AML-193 (cell line): Measurements from ENCODE around the gene NPTN.
"Not testable (repeated sequence)": the region's sequence is repeated elsewhere in the genome, so short reads cannot be mapped to it uniquely, and the experiment has no call there.

Experiments
- DNase-seq, 2 experiments: peaks; one replicate each; lab custom pipeline; 2025; lab: John Stamatoyannopoulos, UW

NPTN gene

GRCh38 chr15:73570355-73571032, 62.7 kb downstream of the NPTN start:
- no peak for DNase-seq

DNA sequence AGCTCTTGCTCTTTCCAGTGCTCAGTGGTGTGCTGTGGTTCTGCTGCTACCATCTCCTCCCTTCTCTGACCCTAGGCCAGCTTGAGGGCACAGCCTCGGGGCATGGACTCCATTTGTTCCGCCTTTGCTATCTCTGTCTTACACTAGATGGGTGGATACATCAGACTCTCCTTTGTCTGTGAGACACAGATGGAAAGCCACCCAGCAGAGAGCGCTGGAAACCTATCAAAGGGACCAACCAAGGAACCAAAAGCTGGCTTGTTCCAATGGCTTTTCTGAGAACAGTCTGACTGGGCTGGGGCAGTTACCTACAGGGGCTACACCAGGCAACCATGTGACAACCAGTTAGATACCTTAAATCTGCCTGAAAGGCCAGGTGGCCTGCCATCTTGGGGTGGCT, 63.8 kb downstream of the NPTN start:
- no peak for DNase-seq

DNA sequence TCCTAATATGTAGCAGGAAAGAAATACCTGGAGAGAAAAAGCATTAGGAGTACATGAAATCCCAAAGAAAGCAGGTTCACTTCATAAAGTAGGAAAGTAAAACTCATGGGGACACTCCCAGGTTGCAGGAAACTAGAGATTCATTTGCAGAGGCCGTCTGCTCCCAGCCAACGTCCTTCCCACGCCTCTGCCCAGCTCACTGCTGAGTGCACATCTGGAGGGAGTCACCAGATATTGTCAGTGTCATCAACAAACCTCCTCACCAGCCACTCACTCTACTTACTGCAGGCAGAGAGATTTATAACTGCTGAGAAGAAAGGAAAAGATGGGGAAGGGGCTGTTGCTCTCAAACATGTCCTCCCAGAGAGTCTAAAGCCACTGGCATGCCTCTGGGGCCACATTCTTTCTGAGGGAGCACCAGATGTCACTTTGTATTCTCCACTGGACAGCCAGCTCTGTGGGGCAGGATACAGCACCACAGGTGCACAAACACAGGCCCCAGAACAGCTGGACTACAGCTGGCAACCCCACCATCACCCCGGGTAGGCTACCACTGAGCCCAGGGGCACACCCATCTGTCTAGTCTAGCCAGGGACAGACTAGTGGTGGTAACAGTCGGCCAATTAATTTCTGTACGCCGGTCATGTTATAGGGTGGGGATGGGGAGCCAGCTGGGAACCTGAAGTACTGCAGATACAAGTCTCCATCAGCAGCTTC, 64.5 kb downstream of the NPTN start:
- DNase-seq, result no peak

DNA sequence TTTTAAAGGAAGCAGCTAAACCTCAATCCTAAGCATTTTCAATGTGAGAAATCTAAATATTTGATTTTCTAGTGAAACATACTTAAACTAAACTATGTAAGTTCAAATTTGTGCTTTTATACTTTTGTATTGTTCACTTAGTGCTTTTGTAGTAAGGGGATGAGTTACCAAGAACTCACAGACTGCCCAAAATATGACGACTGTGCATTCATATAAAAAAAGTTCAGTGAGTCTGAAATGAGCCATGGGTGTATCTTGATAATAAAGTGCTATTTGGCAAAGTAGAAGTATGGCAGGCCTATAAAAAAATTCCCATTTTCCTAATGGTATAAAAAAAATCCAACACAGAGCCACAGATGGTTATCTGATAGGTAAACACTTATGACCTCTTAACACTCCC, 66.2 kb downstream of the NPTN start:
- DNase-seq, result no peak

DNA sequence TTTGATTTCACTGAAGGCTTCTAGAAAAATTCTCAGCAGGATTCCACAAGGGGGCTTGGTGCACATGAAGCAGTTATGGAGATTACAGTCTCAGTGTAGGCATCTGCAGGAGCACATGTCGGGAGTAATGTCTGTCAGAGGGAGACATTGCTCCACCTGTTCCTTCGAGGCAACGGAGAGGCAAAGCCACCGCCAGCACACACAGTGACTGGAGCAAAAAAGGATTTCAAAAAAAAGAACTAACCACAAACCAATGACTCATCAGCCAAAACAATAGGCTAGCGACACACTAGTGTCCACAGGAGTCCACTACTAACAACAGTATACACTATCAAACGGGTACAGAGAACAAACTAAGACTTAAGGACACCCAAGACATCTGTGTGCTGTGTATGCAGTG, 68.9 kb downstream of the NPTN start:
- peak; percentile 82 to 84 for DNase-seq

DNA sequence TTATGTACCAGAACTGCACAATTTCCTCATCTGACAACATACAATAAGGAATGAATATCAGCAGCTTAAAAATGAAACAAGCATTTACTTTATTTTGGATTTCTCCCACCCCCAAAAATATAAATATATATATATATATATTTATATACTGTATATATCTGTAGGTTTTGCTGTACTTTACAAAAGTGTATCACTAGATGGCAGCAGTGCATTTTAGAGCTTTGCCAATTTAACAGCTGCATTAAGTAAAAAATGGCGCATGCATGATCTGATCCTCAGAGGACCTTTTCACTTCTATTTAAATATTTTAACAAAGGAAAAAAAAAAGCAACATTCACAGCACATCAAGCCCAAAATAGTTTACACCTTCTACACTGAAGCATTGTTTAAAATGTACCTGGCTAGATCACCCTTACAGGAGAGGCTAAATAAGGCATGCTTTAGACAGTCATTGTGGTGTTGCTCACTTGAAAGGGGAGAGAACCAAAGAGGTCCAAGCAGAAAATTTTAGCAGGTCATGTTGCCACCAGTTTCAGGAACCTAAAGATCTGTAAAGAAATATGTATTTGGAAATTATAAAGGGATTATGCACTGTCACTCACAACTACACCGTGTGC, 72.6 kb downstream of the NPTN start:
- DNase-seq, result peak; percentile 64 to 76

GRCh38 chr15:73558529-73558928, 74.7 kb downstream of the NPTN start:
- DNase-seq, result no peak

- DNase-seq, result no peak
Measured at GRCh38 chr15:73555080-73555479, 78.1 kb downstream of the NPTN start.

DNA sequence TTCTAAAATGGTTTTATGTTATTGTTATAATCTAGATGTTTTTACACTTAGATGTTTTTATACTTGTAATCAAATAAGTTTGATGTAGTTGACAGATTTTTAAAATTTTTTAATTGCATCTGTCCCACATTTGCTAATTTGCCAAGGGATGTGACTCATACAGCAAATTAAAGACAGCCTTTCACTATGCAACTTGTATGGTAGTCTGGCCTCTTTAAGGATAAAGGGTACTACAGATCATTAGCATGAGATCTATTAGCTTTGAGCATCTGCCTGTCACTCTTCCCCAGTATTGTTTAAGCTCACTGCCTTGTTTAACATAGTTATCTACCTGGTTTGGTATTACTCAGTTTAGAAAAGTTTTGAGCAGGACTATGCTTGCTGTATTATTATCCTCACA, 83.0 kb downstream of the NPTN start:
- no peak for DNase-seq

DNA sequence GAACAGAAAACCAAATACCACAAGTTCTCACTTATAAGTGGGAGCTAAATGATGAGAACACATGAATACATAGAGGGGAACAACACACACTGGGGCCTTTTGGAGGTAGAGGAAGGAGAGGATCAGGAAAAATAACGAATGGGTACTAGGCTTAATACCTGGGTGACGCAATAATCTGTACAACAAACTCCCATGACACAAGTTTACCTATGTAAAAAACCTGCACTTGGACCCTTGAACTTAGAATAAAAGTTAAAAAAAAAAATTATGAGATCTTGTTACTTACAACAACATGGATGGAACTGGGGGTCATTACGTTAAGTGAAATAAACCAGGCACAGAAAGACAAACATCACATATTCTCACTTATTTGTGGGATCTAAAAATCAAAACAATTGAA, 84.3 kb downstream of the NPTN start:
- DNase-seq, result not testable (repeated sequence)

- DNase-seq, result no peak
Measured at GRCh38 chr15:73541479-73541878, 91.7 kb downstream of the NPTN start.

DNA sequence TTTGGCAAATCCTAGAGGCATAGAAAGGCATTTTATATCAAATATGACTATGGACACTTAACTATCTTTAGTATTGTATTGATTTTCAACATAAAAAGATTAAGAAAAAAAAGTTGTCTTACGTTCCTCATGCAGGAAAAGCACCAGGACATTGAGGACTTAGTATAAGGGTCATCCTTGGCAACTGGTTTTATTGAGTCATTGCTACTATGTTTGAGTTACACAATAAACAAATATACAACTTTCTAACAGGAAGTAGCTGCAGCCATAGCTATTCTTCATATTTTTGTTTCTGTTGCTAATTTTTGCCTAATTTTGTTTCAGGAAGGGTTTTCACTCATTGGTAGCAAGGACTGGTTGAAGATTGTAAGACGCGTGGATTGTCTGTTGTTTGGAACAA, 93.0 kb downstream of the NPTN start:
- DNase-seq, result no peak

- no peak for DNase-seq
Measured at GRCh38 chr15:73539212-73540128, 93.7 kb downstream of the NPTN start.

DNA sequence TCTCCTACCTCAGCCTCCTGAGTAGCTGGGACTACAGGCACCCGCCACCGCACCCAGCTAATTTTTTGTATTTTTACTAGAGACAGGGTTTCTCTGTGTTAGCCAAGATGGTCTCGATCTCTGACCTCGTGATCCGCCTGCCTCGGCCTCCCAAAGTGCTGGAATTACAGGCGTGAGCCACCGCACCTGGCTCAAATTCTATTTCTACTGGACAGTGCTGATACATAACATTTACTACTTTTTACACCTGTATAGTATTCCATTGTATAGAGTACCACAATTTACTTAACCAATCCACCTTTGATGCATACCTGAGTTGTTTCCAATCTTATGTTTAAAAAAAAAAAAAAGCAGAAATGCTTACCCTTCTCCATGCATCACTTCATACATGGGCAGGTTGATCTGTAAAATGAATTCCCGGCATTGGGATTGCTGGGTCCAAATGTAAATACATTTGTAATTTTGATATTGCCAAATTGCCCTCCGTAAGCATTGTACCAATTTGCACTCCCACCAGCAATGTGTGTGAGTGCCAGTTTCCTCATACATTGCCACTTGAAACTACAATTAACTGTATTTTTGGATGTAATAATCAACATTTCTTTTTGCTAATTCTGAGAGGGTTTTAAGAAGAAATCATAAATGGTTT, 94.5 kb downstream of the NPTN start:
- no peak for DNase-seq

GRCh38 chr15:73538123-73538522, 95.1 kb downstream of the NPTN start:
- DNase-seq, result no peak

- DNase-seq, result no peak
Measured at GRCh38 chr15:73530649-73531048, 102.5 kb downstream of the NPTN start.

DNA sequence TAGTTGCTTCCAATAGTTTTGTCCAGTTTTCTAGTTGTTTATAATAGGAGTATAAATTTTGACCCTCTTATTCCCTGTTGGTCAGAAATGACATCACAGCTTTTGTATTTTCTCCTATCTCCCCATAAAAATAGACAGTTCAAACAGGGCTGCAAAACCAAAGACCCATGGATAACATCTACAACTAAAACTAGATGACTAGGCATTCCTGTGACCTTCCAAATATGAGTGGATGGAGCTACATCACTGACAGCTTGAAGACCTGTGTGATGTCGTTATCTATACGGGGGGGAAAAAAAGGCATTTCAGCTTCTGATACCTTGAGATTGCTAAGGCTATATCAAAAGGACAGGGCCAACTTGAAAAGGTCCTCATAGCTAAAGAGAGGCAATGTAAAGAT, 105.6 kb downstream of the NPTN start:
- DNase-seq, result no peak

- DNase-seq, result no peak
Measured at GRCh38 chr15:73524919-73525318, 108.3 kb downstream of the NPTN start.

DNA sequence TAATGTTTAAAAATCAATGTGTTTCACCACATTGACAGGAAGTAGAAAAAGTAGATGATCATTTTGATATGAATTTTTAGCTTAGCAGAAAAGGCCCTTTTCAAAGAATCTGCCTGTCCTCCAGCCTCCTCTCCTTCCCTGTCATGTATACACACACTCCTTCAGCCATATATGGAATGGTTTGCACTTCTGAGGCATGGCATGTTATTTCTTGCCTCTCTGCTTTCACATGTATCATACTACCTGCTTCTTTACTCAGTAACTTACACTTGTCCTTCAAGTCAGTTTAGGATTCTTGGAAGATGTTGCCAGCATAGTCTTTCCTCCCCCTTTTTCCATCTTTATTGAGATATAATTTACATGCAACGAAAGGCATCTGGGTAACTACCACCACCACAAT, 111.2 kb downstream of the NPTN start:
- no peak for DNase-seq

DNA sequence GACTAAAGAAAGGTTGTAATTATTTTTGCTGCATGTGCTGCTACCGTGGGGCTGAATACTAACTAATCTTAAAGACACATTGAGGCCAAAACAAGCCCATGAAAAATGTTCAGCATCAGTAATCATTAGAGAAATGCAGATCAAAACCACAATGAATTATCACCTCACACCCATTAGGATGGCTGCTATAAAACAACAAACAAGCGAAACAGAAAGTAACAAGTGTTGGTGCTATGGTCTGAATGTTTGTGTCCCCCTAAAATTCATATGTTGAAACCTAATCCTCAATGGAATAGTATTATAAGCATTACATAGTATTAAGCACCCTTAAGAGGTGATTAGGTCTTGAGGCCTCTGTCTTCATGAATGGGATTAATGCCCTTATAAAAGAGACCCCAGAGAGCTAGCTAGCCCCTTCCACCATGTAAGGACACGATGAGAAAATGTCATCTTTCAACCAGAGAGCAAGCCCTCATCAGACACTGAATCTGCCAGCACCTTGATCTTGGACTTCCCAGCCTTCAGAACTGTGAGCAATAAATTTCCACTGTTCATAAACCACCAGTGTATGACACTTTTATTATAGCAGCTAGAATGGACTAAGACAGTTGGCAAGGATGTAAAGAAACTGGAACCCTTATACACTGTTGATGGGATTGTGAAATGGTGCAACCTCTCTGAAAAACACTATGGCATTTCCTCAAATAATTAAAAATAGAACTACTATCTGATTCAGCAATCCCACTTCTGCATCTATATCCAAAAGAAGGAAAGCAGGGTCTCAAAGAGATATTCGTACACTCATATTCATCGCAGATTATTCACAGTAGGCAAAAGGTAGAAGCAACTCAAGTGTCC, 114.1 kb downstream of the NPTN start:
- DNase-seq, result peak in 1 of 2 experiments; percentile 7
